Lower leg skin (tissue), 4 donors: Measurements from ENCODE around the gene PDK2. TPM values are rescaled to one million over a fixed set of nuclear protein-coding genes. Genes with fewer than 3 reads are reported as not detected.

Experiments used
- DNase-seq, 2 donors: peaks; one replicate each; pipeline ENCODE4 v3.0.0-alpha.2; 2019; ENCODE audit warnings: low spot score in 2 of 2
- H3K4me3 ChIP-seq: fragments of 200-600 bp; sonication (generic); 2 replicates; pipeline ENCODE4 v1.5.1; 2017; ENCODE audit warnings: mild to moderate bottlenecking, low read depth; ENCODE audit not compliant: poor library complexity, severe bottlenecking
- CTCF ChIP-seq, 3 donors: fragments of 450-650 bp; IDR thresholded peaks; one replicate each; pipeline ENCODE4 v1.5.1; 2016; ENCODE audit warnings: antibody characterized with exemption in 3 of 3, mild to moderate bottlenecking in 3 of 3, moderate library complexity in 2 of 3
- POLR2A ChIP-seq, 2 donors: fragments of 450-650 bp; IDR thresholded peaks; one replicate each; pipeline ENCODE4 v1.6.1; 2016 to 2017; ENCODE audit warnings: antibody characterized with exemption in 2 of 2, mild to moderate bottlenecking in 1 of 2, moderate library complexity in 1 of 2
- WGBS, 2 donors: methylation state at CpG; one replicate each; pipeline ENCODE4 v1.1.5; 2018; 5-methylcytosine and 5-hydroxymethylcytosine counted together
- intact Hi-C: fragments of 100-400 bp; cut with DNase I; formaldehyde crosslinking; loops from one replicate; pipeline ENCODE4 v1.15.0; 2023; ENCODE audit warnings: low total_unique reads
- total RNA-seq, 4 donors: library from RNA; depleted of rRNA; stranded (reverse); fragments of >200 nt; gene quantifications; one replicate each; pipeline ENCODE4 v1.1.0, GENCODE V29; 2016

PDK2 gene
- total RNA-seq, 4 donors from 2014 or later, result 35.6 to 86.6 (median 57.0) TPM

GRCh38 chr17:50099003-50099402 is 3.9 kb downstream of the PDK2 start:
- intact Hi-C loops, result no loop called here
- 74 to 79% methylated on average over 5 of the region's 5 CpGs for WGBS, 2 donors

GRCh38 chr17:50100480-50100883 is 5.3 kb downstream of the PDK2 start:
- intact Hi-C loops, result no loop called here
- H3K4me3 ChIP-seq, result no peak overlapping the region
- 58 to 71% methylated on average over 5 of the region's 5 CpGs for WGBS, 2 donors
- no peak for DNase-seq
- TF ChIP-seq CTCF (IDR thresholded peaks at IDR 0.05) (no peak), POLR2A (IDR thresholded peaks at IDR 0.05) (no peak)

More at GRCh38 chr17:50099003-50099402, 3.9 kb downstream of the PDK2 start:
- DNase-seq, result no peak
- H3K4me3 ChIP-seq, result no peak overlapping the region
- no peak for TF ChIP-seq POLR2A (IDR thresholded peaks at IDR 0.05)
- no peak for TF ChIP-seq CTCF (IDR thresholded peaks at IDR 0.05)

GRCh38 chr17:50100921-50101345 is 5.8 kb downstream of the PDK2 start:
- intact Hi-C loops, result no loop called here
- WGBS, 2 donors, result 44 to 49% methylated on average over 15 of the region's 15 CpGs
- no peak overlapping the region for H3K4me3 ChIP-seq
- TF ChIP-seq POLR2A (IDR thresholded peaks at IDR 0.05) (no peak), CTCF (IDR thresholded peaks at IDR 0.05) (no peak)
- DNase-seq, result no peak

GRCh38 chr17:50101346-50102163 is 6.4 kb downstream of the PDK2 start:
- no peak overlapping the region for H3K4me3 ChIP-seq
- 24 to 38% methylated on average over 13 to 16 of the region's 17 CpGs for WGBS, 2 donors
- intact Hi-C loops, result no loop called here
- no peak for DNase-seq
- TF ChIP-seq POLR2A (IDR thresholded peaks at IDR 0.05) (no peak), CTCF (IDR thresholded peaks at IDR 0.05) (no peak)

DNA sequence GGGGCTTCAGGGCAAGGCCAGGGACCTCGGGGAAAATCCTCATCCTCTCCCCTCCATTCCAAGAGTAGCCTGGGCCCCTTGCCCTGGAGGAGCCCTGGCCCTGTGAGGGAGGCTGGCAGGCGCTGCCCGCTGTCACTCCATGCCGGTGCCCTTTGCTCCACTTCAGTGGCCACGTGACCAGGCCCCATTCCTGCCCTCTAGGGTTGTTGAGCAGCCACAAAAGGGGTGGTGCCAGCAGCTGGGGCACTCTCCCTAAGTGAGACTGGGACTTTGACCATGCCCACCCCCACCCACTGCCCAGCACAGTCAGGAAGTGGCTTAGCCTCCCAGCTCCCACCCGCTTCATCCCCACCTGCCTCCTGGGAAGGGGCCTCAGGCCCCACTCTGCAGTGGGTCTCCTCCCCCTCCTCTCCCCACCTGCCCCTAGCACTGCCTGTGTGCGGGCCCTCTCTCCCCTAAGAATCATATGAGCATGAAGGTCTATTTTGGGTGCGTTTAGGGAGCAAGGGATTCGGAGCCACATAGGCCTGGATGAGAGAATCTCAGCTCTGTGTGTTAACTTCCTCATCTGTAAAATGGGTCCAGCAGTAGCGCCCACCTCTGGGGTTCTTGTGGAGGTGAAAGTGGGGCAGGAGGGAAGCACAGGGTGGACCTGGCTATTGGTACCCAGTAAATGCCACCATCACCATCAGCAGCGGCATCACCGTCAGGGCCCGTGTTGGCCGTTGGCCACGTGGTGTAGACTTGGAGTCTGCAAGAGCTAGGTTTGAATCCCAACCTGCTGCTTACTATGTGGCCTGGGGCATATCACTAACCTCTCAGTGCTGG is 7.2 kb downstream of the PDK2 start:
- 57 to 64% methylated on average over 15 of the region's 15 CpGs for WGBS, 2 donors

More for the DNA sequence above, 7.2 kb downstream of the PDK2 start:
- no peak for DNase-seq
- no peak overlapping the region for H3K4me3 ChIP-seq
- TF ChIP-seq POLR2A (IDR thresholded peaks at IDR 0.05), result no peak
- no peak for TF ChIP-seq CTCF (IDR thresholded peaks at IDR 0.05)
- intact Hi-C loops, result no loop called here
